Neural cell (in vitro differentiated cells): ENCODE measurements around the gene HOXB7. TPM values are rescaled to one million over a fixed set of nuclear protein-coding genes. Genes with fewer than 3 reads are reported as not detected.

Experiments used
- H2AFZ ChIP-seq: fragments of 200-600, 300-800 bp; sonication (generic), shearing (Covaris generic); 2 replicates; pipeline ENCODE4 v1.6.0; 2014; ENCODE audit warnings: low read depth, mild to moderate bottlenecking, antibody characterized with exemption, low read length, moderate library complexity
- H3F3A ChIP-seq: fragments of 200-600 bp; shearing (Covaris generic); 2 replicates; pipeline ENCODE4 v1.6.1; 2016; ENCODE audit warnings: mild to moderate bottlenecking, moderate library complexity, mixed read lengths, antibody characterized with exemption, low read length; ENCODE audit not compliant: insufficient read depth, poor library complexity, severe bottlenecking
- H3K27ac ChIP-seq: fragments of 200-600, 300-800 bp; sonication (generic), shearing (Covaris generic); 2 replicates; pipeline ENCODE4 v1.5.1; 2014; ENCODE audit warnings: mild to moderate bottlenecking, low read length, moderate library complexity
- H3K27me3 ChIP-seq: fragments of 300-800, 200-600 bp; sonication (generic), shearing (Covaris generic); 2 replicates; pipeline ENCODE4 v1.6.0; 2014; ENCODE audit warnings: mild to moderate bottlenecking, low read depth, low read length, moderate library complexity; ENCODE audit not compliant: insufficient read depth
- H3K36me3 ChIP-seq: fragments of 300-800, 200-600 bp; sonication (generic), shearing (Covaris generic); 2 replicates; pipeline ENCODE4 v1.5.1; 2014; ENCODE audit warnings: mild to moderate bottlenecking, antibody characterized with exemption, low read length, moderate library complexity; ENCODE audit not compliant: insufficient read depth
- H3K4me2 ChIP-seq: fragments of 300-800, 200-600 bp; sonication (generic), shearing (Covaris generic); 2 replicates; pipeline ENCODE4 v1.6.0; 2014; ENCODE audit warnings: mild to moderate bottlenecking, low read length
- H3K4me3 ChIP-seq: fragments of 300-800, 200-600 bp; sonication (generic), shearing (Covaris generic); 2 replicates; pipeline ENCODE4 v1.5.1; 2014; ENCODE audit warnings: mild to moderate bottlenecking, low read length, moderate library complexity
- H3K79me2 ChIP-seq: fragments of 200-600 bp; shearing (Covaris generic); replicated peaks from 2 replicates; pipeline ENCODE4 v1.6.0; 2014; ENCODE audit warnings: mild to moderate bottlenecking, low read length, moderate library complexity; ENCODE audit not compliant: insufficient read depth
- H3K9ac ChIP-seq: fragments of 300-800, 200-600 bp; sonication (generic), shearing (Covaris generic); 2 replicates; pipeline ENCODE4 v1.6.1; 2016; ENCODE audit warnings: mild to moderate bottlenecking, low read length, mixed read lengths
- H3K9me2 ChIP-seq: fragments of 200-600 bp; shearing (Covaris generic); 2 replicates; pipeline ENCODE4 v1.6.1; 2016; ENCODE audit warnings: mild to moderate bottlenecking, low read length, mixed read lengths; ENCODE audit not compliant: insufficient read depth
- H3K9me3 ChIP-seq: fragments of 200-600, 300-800 bp; sonication (generic), shearing (Covaris generic); 2 replicates; pipeline ENCODE4 v1.6.1; 2016; ENCODE audit warnings: mild to moderate bottlenecking, mixed run types, low read length, moderate library complexity, mixed read lengths
- H4K20me1 ChIP-seq: fragments of 200-600 bp; shearing (Covaris generic); 2 replicates; pipeline ENCODE4 v1.6.1; 2016; ENCODE audit warnings: mild to moderate bottlenecking, mixed run types; ENCODE audit not compliant: insufficient read depth
- EP300 ChIP-seq: fragments of 450-650 bp; conservative IDR thresholded peaks from 2 replicates; pipeline ENCODE4 v1.6.1; 2014; ENCODE audit warnings: antibody characterized with exemption, mild to moderate bottlenecking, moderate library complexity; ENCODE audit not compliant: poor library complexity, severe bottlenecking
- EZH2 ChIP-seq: fragments of 200-600, 300-800 bp; shearing (Covaris generic), sonication (generic); IDR thresholded peaks from 2 replicates; pipeline ENCODE4 v1.6.1; 2014; ENCODE audit warnings: antibody characterized with exemption, low read length, borderline replicate concordance, mild to moderate bottlenecking; ENCODE audit not compliant: insufficient read depth, poor library complexity, severe bottlenecking
- MXI1 ChIP-seq: fragments of 450-650 bp; conservative IDR thresholded peaks from 2 replicates; pipeline ENCODE4 v1.6.1; 2014; ENCODE audit warnings: antibody characterized with exemption, mild to moderate bottlenecking; ENCODE audit not compliant: poor library complexity, severe bottlenecking
- POLR2AphosphoS5 ChIP-seq: IDR thresholded peaks from 2 replicates; pipeline ENCODE4 v1.6.1; 2012
- RAD21 ChIP-seq: fragments of 450-650 bp; conservative IDR thresholded peaks from 2 replicates; pipeline ENCODE4 v1.6.1; 2014; ENCODE audit warnings: antibody characterized with exemption, mild to moderate bottlenecking, moderate library complexity
- SMC3 ChIP-seq: fragments of 450-650 bp; conservative IDR thresholded peaks from 2 replicates; pipeline ENCODE4 v1.6.1; 2014; ENCODE audit warnings: antibody characterized with exemption, mild to moderate bottlenecking, moderate library complexity; ENCODE audit not compliant: poor library complexity
- TAF1 ChIP-seq: IDR thresholded peaks from 2 replicates; pipeline ENCODE4 v1.6.1; 2012; ENCODE audit warnings: low read depth
- polyA plus RNA-seq: library from polyadenylated mRNA; depleted of rRNA; stranded (reverse); fragments of >200 nt; gene quantifications from 2 replicates; pipeline ENCODE4 v1.2.3, GENCODE V29; 2014
- TF ChIP-seq, protein P1 (sequence below): IDR thresholded peaks from 2 replicates; pipeline ENCODE4 v1.6.1; 2012; ENCODE audit warnings: borderline replicate concordance
- TF ChIP-seq, protein P2 (sequence below): fragments of 450-650 bp; IDR thresholded peaks from 2 replicates; pipeline ENCODE4 v1.5.1; 2014; ENCODE audit warnings: antibody characterized with exemption, mild to moderate bottlenecking, moderate library complexity; ENCODE audit not compliant: poor library complexity, severe bottlenecking

HOXB7 gene
- polyA plus RNA-seq, 1 donor from 2014 or later = not detected

DNA sequence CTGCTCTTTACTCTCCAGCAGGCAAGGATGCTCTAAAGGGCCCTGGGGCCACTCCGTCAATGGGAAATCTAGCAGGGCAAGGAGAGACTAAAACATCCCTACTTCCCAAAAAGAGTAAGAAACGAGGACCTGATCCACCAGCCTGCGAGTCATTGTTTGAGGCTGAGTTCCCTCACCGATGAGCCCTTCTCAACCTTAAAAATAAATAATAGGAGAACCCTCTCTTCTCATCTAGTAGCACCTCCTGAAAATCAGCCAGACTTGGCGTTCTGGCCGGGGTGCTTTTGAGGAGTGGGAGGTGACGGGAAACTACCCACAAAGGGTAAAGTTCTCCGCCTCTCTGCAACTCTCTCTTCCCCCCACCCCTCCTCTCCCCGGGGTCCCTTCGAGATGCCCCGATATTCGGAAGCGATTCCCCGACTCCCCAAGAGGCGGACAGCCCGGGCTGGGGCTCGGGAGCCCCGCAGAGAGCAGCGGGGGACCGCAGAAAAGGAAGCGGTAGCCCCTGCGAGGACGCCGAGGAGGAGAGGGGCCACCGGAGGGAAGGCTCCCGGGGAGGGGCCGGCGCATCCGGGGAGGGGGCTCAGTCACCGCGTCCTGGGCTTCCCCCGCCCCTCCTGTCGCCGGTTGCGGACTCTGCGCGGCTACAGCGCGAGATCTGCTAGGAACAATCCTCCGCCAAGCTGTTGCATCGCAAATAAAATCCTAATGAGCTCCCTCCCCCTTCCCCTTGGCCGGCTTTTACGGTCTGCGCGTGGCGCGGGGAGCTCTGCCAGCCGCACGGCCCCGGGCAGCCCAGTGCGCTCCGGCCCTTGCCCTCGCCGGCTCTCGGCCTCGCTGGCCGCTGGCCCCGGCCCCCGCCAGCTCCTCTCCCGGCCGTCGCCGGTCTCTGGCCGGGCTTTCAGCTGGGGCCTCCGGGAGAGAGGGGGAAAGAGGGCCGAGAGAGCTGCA, 14.0 kb upstream of the HOXB7 start:
- Histone ChIP-seq H3K4me2 (no peak overlapping the region), H3K79me2 (no peaks in the 10 kb centered on the region), H2AFZ (no peak overlapping the region), H3K9me3 (peaks cover 8% of the 10 kb centered on the region), H3K9ac (no peak overlapping the region), H3F3A (no peaks in the 10 kb centered on the region), H4K20me1 (no peaks in the 10 kb centered on the region), H3K36me3 (no peaks in the 10 kb centered on the region), H3K27ac (no peak overlapping the region), H3K4me3 (peak overlapping the region; percentile 39), H3K27me3 (peaks cover 100% of the 10 kb centered on the region), H3K9me2 (no peaks in the 10 kb centered on the region)
- peak; percentile 68 for TF ChIP-seq EZH2
- TF ChIP-seq SMC3 = no peak
- TF ChIP-seq, protein P1, sequence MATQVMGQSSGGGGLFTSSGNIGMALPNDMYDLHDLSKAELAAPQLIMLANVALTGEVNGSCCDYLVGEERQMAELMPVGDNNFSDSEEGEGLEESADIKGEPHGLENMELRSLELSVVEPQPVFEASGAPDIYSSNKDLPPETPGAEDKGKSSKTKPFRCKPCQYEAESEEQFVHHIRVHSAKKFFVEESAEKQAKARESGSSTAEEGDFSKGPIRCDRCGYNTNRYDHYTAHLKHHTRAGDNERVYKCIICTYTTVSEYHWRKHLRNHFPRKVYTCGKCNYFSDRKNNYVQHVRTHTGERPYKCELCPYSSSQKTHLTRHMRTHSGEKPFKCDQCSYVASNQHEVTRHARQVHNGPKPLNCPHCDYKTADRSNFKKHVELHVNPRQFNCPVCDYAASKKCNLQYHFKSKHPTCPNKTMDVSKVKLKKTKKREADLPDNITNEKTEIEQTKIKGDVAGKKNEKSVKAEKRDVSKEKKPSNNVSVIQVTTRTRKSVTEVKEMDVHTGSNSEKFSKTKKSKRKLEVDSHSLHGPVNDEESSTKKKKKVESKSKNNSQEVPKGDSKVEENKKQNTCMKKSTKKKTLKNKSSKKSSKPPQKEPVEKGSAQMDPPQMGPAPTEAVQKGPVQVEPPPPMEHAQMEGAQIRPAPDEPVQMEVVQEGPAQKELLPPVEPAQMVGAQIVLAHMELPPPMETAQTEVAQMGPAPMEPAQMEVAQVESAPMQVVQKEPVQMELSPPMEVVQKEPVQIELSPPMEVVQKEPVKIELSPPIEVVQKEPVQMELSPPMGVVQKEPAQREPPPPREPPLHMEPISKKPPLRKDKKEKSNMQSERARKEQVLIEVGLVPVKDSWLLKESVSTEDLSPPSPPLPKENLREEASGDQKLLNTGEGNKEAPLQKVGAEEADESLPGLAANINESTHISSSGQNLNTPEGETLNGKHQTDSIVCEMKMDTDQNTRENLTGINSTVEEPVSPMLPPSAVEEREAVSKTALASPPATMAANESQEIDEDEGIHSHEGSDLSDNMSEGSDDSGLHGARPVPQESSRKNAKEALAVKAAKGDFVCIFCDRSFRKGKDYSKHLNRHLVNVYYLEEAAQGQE = no peak
- no peak for TF ChIP-seq MXI1

DNA sequence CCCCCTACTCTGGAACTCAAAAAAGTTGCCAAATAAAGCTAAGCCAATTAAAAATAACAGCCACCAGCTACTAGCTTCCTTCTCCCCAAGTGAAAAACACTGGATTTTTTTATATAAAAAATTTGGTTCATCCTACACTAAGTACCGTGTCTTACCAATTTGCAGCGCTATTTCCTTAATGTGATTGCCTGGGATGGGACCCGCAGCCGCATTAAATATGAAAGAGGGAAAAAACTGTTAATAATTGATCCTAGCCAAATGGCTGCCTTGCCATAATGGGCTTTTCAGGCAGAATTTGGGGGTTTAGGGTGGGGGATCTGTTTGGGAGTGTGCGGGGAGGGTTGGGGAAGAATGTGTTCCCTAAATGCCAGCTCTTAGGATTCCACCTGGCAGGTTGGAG, 13.3 kb upstream of the HOXB7 start:
- TF ChIP-seq SMC3 = no peak
- no peak for TF ChIP-seq EZH2
- TF ChIP-seq, protein P2, sequence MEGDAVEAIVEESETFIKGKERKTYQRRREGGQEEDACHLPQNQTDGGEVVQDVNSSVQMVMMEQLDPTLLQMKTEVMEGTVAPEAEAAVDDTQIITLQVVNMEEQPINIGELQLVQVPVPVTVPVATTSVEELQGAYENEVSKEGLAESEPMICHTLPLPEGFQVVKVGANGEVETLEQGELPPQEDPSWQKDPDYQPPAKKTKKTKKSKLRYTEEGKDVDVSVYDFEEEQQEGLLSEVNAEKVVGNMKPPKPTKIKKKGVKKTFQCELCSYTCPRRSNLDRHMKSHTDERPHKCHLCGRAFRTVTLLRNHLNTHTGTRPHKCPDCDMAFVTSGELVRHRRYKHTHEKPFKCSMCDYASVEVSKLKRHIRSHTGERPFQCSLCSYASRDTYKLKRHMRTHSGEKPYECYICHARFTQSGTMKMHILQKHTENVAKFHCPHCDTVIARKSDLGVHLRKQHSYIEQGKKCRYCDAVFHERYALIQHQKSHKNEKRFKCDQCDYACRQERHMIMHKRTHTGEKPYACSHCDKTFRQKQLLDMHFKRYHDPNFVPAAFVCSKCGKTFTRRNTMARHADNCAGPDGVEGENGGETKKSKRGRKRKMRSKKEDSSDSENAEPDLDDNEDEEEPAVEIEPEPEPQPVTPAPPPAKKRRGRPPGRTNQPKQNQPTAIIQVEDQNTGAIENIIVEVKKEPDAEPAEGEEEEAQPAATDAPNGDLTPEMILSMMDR = no peak
- TF ChIP-seq TAF1 = no peak
- no peak for TF ChIP-seq EP300
- TF ChIP-seq, protein P1 = no peak
- TF ChIP-seq RAD21 = no peak
- TF ChIP-seq POLR2AphosphoS5 = no peak
- TF ChIP-seq MXI1 = no peak
- Histone ChIP-seq H3F3A (no peaks in the 10 kb centered on the region), H2AFZ (no peak overlapping the region), H3K4me2 (no peak overlapping the region), H3K36me3 (no peaks in the 10 kb centered on the region), H4K20me1 (no peaks in the 10 kb centered on the region), H3K9me3 (peaks cover 8% of the 10 kb centered on the region), H3K9ac (no peak overlapping the region), H3K9me2 (no peaks in the 10 kb centered on the region), H3K27ac (no peak overlapping the region), H3K79me2 (no peaks in the 10 kb centered on the region), H3K27me3 (peaks cover 100% of the 10 kb centered on the region), H3K4me3 (no peak overlapping the region)
